Measurements from ENCODE around the gene ATP11B. TPM values are rescaled to one million over a fixed set of nuclear protein-coding genes. Genes with fewer than 3 reads are reported as not detected.

Gene ATP11B
- polyA plus RNA-seq, 3 donors: 11.1 to 25.1 (median 13.5) TPM

GRCh38 chr3:182768413-182768812, 24.9 kb upstream of the ATP11B start:
- no peak for TF ChIP-seq CTCF (IDR thresholded peaks at IDR 0.05)
- H3K36me3 ChIP-seq (replicated peaks in 1 of 2; ENCODE audit: control insufficient read depth in 1 of 2, insufficient read depth in 2 of 2, low read length in 2 of 2): no peaks in the 10 kb centered on the region
- no peak overlapping the region for H3K9ac ChIP-seq (ENCODE audit: insufficient read depth, low read length, poor library complexity, severe bottlenecking)

GRCh38 chr3:182769673-182770072, 23.6 kb upstream of the ATP11B start:
- no peak overlapping the region for H3K27ac Mint-ChIP-seq
- H3K9me3 Mint-ChIP-seq: peaks cover 0 to 4% (median 2%) of the 10 kb centered on the region in 7 donors

More at GRCh38 chr3:182768413-182768812, 24.9 kb upstream of the ATP11B start:
- Mint-ChIP-seq H3K9me3 (peaks cover 0 to 2% (median 0%) of the 10 kb centered on the region in 7 donors), H3K27ac (no peak overlapping the region), H3K4me1 (no peaks in the 10 kb centered on the region), H3K4me3 (no peak overlapping the region), H3K36me3 (no peaks in the 10 kb centered on the region), H3K27me3 (ENCODE audit: low read depth in 3 of 3) (peaks cover 0 to 5% (median 2%) of the 10 kb centered on the region in 3 donors)
- WGBS (ENCODE audit: insufficient coverage): no CpG with 5 or more reads among the region's 1 CpG
- no peak overlapping the region for H3K4me2 ChIP-seq (replicated peaks; ENCODE audit: extremely low read depth, low read length, poor library complexity, severe bottlenecking)
- no peaks in the 10 kb centered on the region for H3K4me1 ChIP-seq (ENCODE audit: control insufficient read depth in 1 of 2, insufficient read depth in 2 of 2, low read length in 2 of 2)
- no peak for DNase-seq
- no peaks in the 10 kb centered on the region for H3K9me3 ChIP-seq (replicated peaks in 1 of 2; ENCODE audit: control insufficient read depth in 1 of 2, insufficient read depth in 1 of 2, low read length in 2 of 2)
- intact Hi-C loops (cut with micrococcal nuclease): no loop called here
- no peak overlapping the region for H2AFZ ChIP-seq (ENCODE audit: insufficient read depth, low read depth, low read length, poor library complexity, severe bottlenecking)
- H3K79me2 ChIP-seq (ENCODE audit: insufficient read depth, low read length): no peaks in the 10 kb centered on the region
- H4K20me1 ChIP-seq (ENCODE audit: insufficient read depth, low read length): no peaks in the 10 kb centered on the region
- no peaks in the 10 kb centered on the region for H3K27me3 ChIP-seq (ENCODE audit: control insufficient read depth in 2 of 2, insufficient read depth in 2 of 2, low read length in 2 of 2)
- H3K27ac ChIP-seq (ENCODE audit: low read depth in 1 of 2, low read length in 2 of 2): no peak overlapping the region
- H3K4me3 ChIP-seq (replicated peaks in 1 of 3; ENCODE audit: low read depth in 2 of 3, low read length in 3 of 3): no peak overlapping the region

More at GRCh38 chr3:182769673-182770072, 23.6 kb upstream of the ATP11B start:
- no peaks in the 10 kb centered on the region for H3K4me1 Mint-ChIP-seq
- Histone ChIP-seq H3K4me2 (replicated peaks; ENCODE audit: extremely low read depth, low read length, poor library complexity, severe bottlenecking) (no peak overlapping the region), H3K27ac (ENCODE audit: low read depth in 1 of 2, low read length in 2 of 2) (no peak overlapping the region), H3K9ac (ENCODE audit: insufficient read depth, low read length, poor library complexity, severe bottlenecking) (no peak overlapping the region), H3K36me3 (replicated peaks in 1 of 2; ENCODE audit: control insufficient read depth in 1 of 2, insufficient read depth in 2 of 2, low read length in 2 of 2) (no peaks in the 10 kb centered on the region), H3K79me2 (ENCODE audit: insufficient read depth, low read length) (no peaks in the 10 kb centered on the region), H3K4me3 (replicated peaks in 1 of 3; ENCODE audit: low read depth in 2 of 3, low read length in 3 of 3) (no peak overlapping the region), H3K27me3 (ENCODE audit: control insufficient read depth in 2 of 2, insufficient read depth in 2 of 2, low read length in 2 of 2) (no peaks in the 10 kb centered on the region), H2AFZ (ENCODE audit: insufficient read depth, low read depth, low read length, poor library complexity, severe bottlenecking) (no peak overlapping the region), H3K4me1 (ENCODE audit: control insufficient read depth in 1 of 2, insufficient read depth in 2 of 2, low read length in 2 of 2) (no peaks in the 10 kb centered on the region), H4K20me1 (ENCODE audit: insufficient read depth, low read length) (no peaks in the 10 kb centered on the region), H3K9me3 (replicated peaks in 1 of 2; ENCODE audit: control insufficient read depth in 1 of 2, insufficient read depth in 1 of 2, low read length in 2 of 2) (no peaks in the 10 kb centered on the region)
- intact Hi-C loops (cut with micrococcal nuclease): no loop called here
- DNase-seq: no peak
- H3K36me3 Mint-ChIP-seq: no peaks in the 10 kb centered on the region
- no peak overlapping the region for H3K4me3 Mint-ChIP-seq
- 83% methylated on average over 2 of the region's 2 CpGs for WGBS (ENCODE audit: insufficient coverage)
- H3K27me3 Mint-ChIP-seq (ENCODE audit: low read depth in 3 of 3): peaks cover 0 to 9% (median 2%) of the 10 kb centered on the region in 3 donors
- no peak for TF ChIP-seq CTCF (IDR thresholded peaks at IDR 0.05)
